Measurements from ENCODE around the gene M1AP. TPM values are rescaled to one million over a fixed set of nuclear protein-coding genes. Genes with fewer than 3 reads are reported as not detected.

The M1AP gene
- total RNA-seq, 1 donor from 2014 or later, result 2.0 TPM

- no peak for DNase-seq (ENCODE audit: low spot score)
Measured at GRCh38 chr2:74593826-74594772, 54.0 kb downstream of the M1AP start.

- DNase-seq (ENCODE audit: low spot score), result no peak
Measured at GRCh38 chr2:74588664-74589063, 59.5 kb downstream of the M1AP start.

- peak; percentile 71 for DNase-seq (ENCODE audit: low spot score)
Measured at GRCh38 chr2:74587664-74588277, 60.4 kb downstream of the M1AP start.

- no peak for DNase-seq (ENCODE audit: low spot score)
Measured at GRCh38 chr2:74585406-74586185, 62.5 kb downstream of the M1AP start.

- DNase-seq (ENCODE audit: low spot score), result no peak
Measured at GRCh38 chr2:74584088-74584645, 64.0 kb downstream of the M1AP start.

- no peak for DNase-seq (ENCODE audit: low spot score)
Measured at GRCh38 chr2:74583504-74583903, 64.6 kb downstream of the M1AP start.

- DNase-seq (ENCODE audit: low spot score), result no peak
Measured at GRCh38 chr2:74582184-74582583, 65.9 kb downstream of the M1AP start.

GRCh38 chr2:74581463-74581862, 66.7 kb downstream of the M1AP start:
- no peak for DNase-seq (ENCODE audit: low spot score)

- DNase-seq (ENCODE audit: low spot score), result no peak
Measured at GRCh38 chr2:74578408-74578807, 69.7 kb downstream of the M1AP start.

GRCh38 chr2:74577448-74577847, 70.7 kb downstream of the M1AP start:
- no peak for DNase-seq (ENCODE audit: low spot score)

- DNase-seq (ENCODE audit: low spot score), result peak; percentile 30
Measured at GRCh38 chr2:74576863-74577229, 71.3 kb downstream of the M1AP start.

- DNase-seq (ENCODE audit: low spot score), result no peak
Measured at GRCh38 chr2:74576211-74576862, 71.8 kb downstream of the M1AP start.

- no peak for DNase-seq (ENCODE audit: low spot score)
Measured at GRCh38 chr2:74575320-74575719, 72.8 kb downstream of the M1AP start.

- no peak for DNase-seq (ENCODE audit: low spot score)
Measured at GRCh38 chr2:74573747-74574562, 74.2 kb downstream of the M1AP start.

- no peak for DNase-seq (ENCODE audit: low spot score)
Measured at GRCh38 chr2:74572178-74572925, 75.8 kb downstream of the M1AP start.

GRCh38 chr2:74571058-74571457, 77.1 kb downstream of the M1AP start:
- DNase-seq (ENCODE audit: low spot score), result no peak

- no peak for DNase-seq (ENCODE audit: low spot score)
Measured at GRCh38 chr2:74569686-74570085, 78.4 kb downstream of the M1AP start.

GRCh38 chr2:74567881-74568280, 80.2 kb downstream of the M1AP start:
- no peak for DNase-seq (ENCODE audit: low spot score)

GRCh38 chr2:74566754-74567085, 81.4 kb downstream of the M1AP start:
- no peak for DNase-seq (ENCODE audit: low spot score)
